K562 (cell line): ENCODE data around the gene PA2G4. TPM values are rescaled to one million over a fixed set of nuclear protein-coding genes. Genes with fewer than 3 reads are reported as not detected.

Source experiments
- AFF4 ChIP-seq: sonication (generic); formaldehyde crosslinking; IDR thresholded peaks from 2 replicates; pipeline ENCODE4 v1.8.0; 2023; ENCODE audit warnings: mild to moderate bottlenecking, missing genetic modification reagents
- BRCA1 ChIP-seq, 2 experiments: fragments of 450-650 bp in 1 of 2; sonication (generic) in 1 of 2; formaldehyde crosslinking in 1 of 2; IDR thresholded peaks; 2 replicates each; pipeline versions ENCODE4 v1.5.0 to v1.6.1; 2017 to 2020; ENCODE audit warnings: mild to moderate bottlenecking in 1 of 2, missing genetic modification reagents in 1 of 2
- CHCHD3 ChIP-seq: fragments of 250-450 bp; sonication (Bioruptor Pico); IDR thresholded peaks from 2 replicates; pipeline ENCODE4 v2.1.2; 2022; ENCODE audit warnings: mild to moderate bottlenecking
- CHD2 ChIP-seq: IDR thresholded peaks from 2 replicates; pipeline ENCODE4 v1.6.1; 2011; ENCODE audit warnings: low read depth, low read length
- CREB3L1 ChIP-seq: fragments of 450-650 bp; IDR thresholded peaks from 2 replicates; pipeline ENCODE4 v1.6.1; 2014; ENCODE audit warnings: low read depth, mild to moderate bottlenecking, moderate library complexity, borderline replicate concordance
- E2F6 ChIP-seq, 2 experiments: IDR thresholded peaks; 2 replicates each; pipeline ENCODE4 v1.6.1; 2011; ENCODE audit warnings: borderline replicate concordance in 1 of 2, control low read depth in 1 of 2, low read depth in 1 of 2, low read length in 1 of 2, mild to moderate bottlenecking in 1 of 2, mixed read lengths in 1 of 2, moderate library complexity in 1 of 2; ENCODE audit not compliant: insufficient read depth in 1 of 2, insufficient read length in 1 of 2, poor library complexity in 1 of 2, severe bottlenecking in 1 of 2; ENCODE audit errors: extremely low read depth in 1 of 2
- ERF ChIP-seq: fragments of 450-650 bp; formaldehyde crosslinking; IDR thresholded peaks from 2 replicates; pipeline ENCODE4 v1.4.0; 2020; ENCODE audit warnings: mild to moderate bottlenecking, mixed read lengths
- FOXP1 ChIP-seq: sonication (generic); formaldehyde crosslinking; IDR thresholded peaks from 2 replicates; pipeline ENCODE4 v1.8.0; 2022; ENCODE audit warnings: mild to moderate bottlenecking, missing genetic modification reagents
- HNRNPK ChIP-seq: fragments of 200-400 bp; formaldehyde crosslinking; IDR thresholded peaks from one replicate; pipeline ENCODE4 v1.6.1; 2018; ENCODE audit warnings: mild to moderate bottlenecking, low read depth, low read length; ENCODE audit not compliant: poor library complexity, severe bottlenecking
- KAT8 ChIP-seq: fragments of 450-650 bp; IDR thresholded peaks from 2 replicates; pipeline ENCODE4 v1.6.1; 2016; ENCODE audit warnings: low read depth, mild to moderate bottlenecking
- MCM5 ChIP-seq: fragments of 450-650 bp; IDR thresholded peaks from 2 replicates; pipeline ENCODE4 v1.6.1; 2016; ENCODE audit warnings: low read depth
- MIER1 ChIP-seq: fragments of 450-650 bp; IDR thresholded peaks from 2 replicates; pipeline ENCODE4 v1.6.1; 2016; ENCODE audit warnings: antibody characterized with exemption, mild to moderate bottlenecking, low read depth
- MTA2 ChIP-seq: fragments of 450-650 bp; IDR thresholded peaks from 2 replicates; pipeline ENCODE4 v1.6.1; 2016; ENCODE audit warnings: low read depth
- MYBL2 ChIP-seq, 2 experiments: fragments of 450-650 bp in 1 of 2; sonication (generic) in 1 of 2; formaldehyde crosslinking in 1 of 2; IDR thresholded peaks; 2 replicates each; pipeline versions ENCODE4 v1.6.1 to v1.8.1; 2017 to 2022; ENCODE audit warnings: borderline replicate concordance in 1 of 2, inconsistent platforms in 1 of 2, low read depth in 1 of 2, mild to moderate bottlenecking in 1 of 2, missing genetic modification reagents in 1 of 2, moderate library complexity in 1 of 2
- NFIX ChIP-seq: fragments of 250-450 bp; sonication (Bioruptor Pico); IDR thresholded peaks from 2 replicates; pipeline ENCODE4 v1.4.0; 2020; ENCODE audit warnings: low read depth, mild to moderate bottlenecking, moderate library complexity
- PHF8 ChIP-seq: fragments of 200-600 bp; sonication (generic); IDR thresholded peaks from 2 replicates; pipeline ENCODE4 v1.6.1; 2012; ENCODE audit warnings: mixed run types, mild to moderate bottlenecking, inconsistent platforms, low read length, moderate library complexity, borderline replicate concordance
- POU5F1 ChIP-seq: fragments of 150-350 bp; IDR thresholded peaks from 2 replicates; pipeline ENCODE4 v1.6.1; 2014; ENCODE audit warnings: borderline replicate concordance, low read length, low read depth, mild to moderate bottlenecking; ENCODE audit not compliant: partially characterized antibody
- RFX5 ChIP-seq: IDR thresholded peaks from 2 replicates; pipeline ENCODE4 v1.6.1; 2011; ENCODE audit warnings: low read depth, mild to moderate bottlenecking, improper control_type of control experiment, low read length
- SAFB2 ChIP-seq: fragments of 200-400 bp; formaldehyde crosslinking; IDR thresholded peaks from 2 replicates; pipeline ENCODE4 v1.6.1; 2018; ENCODE audit warnings: borderline replicate concordance, low read length, low read depth, moderate library complexity; ENCODE audit not compliant: severe bottlenecking
- SLC30A9 ChIP-seq: fragments of 250-450 bp; sonication (Bioruptor Pico); IDR thresholded peaks from 2 replicates; pipeline ENCODE4 v1.8.0; 2022; ENCODE audit warnings: mild to moderate bottlenecking, moderate library complexity
- ZNF444 ChIP-seq: fragments of 250-450 bp; sonication (Bioruptor Pico); IDR thresholded peaks from 2 replicates; pipeline ENCODE4 v1.4.0; 2020; ENCODE audit warnings: mild to moderate bottlenecking, moderate library complexity
- polyA plus RNA-seq, 8 experiments: library from polyadenylated mRNA; depleted of rRNA in 4 of 8; stranded (reverse) in 5 of 8; unstranded in 3 of 8; fragments of >200 nt; fragmentation: Nextera tagmentation in 2 of 8; fragmentation: Illumina TruSeq in 1 of 8; extraction: Ambion mirVana in 2 of 8; extraction: Trizol in 1 of 8; gene quantifications; 2 replicates each; pipeline versions ENCODE4 v1.2.1 to v1.2.3, GENCODE V29; 2011 to 2014; ENCODE audit warnings: inconsistent platforms in 1 of 8, missing spikeins in 1 of 8
- total RNA-seq, 7 experiments: library from RNA; depleted of rRNA in 6 of 7; stranded (reverse); fragments of >200 nt in 6 of 7; fragmentation: Illumina TruSeq in 2 of 7; extraction: Trizol in 2 of 7; gene quantifications; 2 replicates each; pipeline versions ENCODE4 v1.2.1 to v1.2.3, GENCODE V29; 2011 to 2021; ENCODE audit warnings: low replicate concordance in 1 of 7
- TF ChIP-seq, protein P1 (sequence below): IDR thresholded peaks from 2 replicates; pipeline ENCODE4 v1.6.1; 2011; ENCODE audit not compliant: insufficient read length; ENCODE audit errors: extremely low read depth

The PA2G4 gene
- total and polyA plus RNA-seq, 9 of the 15 experiments (the other 6 are each of a cell fraction or from before 2014, with no cell fraction given), result 230 to 925 (median 638) TPM

DNA sequence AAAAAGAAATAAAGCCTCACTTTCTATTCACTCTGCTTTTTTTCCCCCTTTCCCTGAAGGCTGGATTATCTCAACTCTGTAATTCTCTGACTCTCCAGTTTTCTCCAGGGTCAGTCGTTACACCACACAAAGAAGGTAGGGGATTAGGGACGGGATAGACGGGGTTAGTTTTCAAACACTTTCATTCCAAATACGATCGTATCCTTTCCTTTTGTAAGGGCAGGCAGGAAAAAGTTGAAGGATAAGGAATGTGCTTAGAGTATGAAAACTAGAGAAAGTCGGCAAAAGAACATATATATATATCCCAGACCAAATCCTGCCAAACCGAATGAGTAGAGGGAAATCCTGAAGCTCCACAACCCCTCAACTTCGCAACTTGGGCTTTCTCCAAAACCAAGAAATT is 23.1 kb downstream of the PA2G4 start (continued):
- TF ChIP-seq AFF4 (peak; percentile 26; the same call in 1 of the 2 replicates), ERF (no peak), MIER1 (no peak), NFIX (CRISPR knock-in tag) (no peak), HNRNPK (no peak), PHF8 (no peak), POU5F1 (no peak), E2F6 (IDR thresholded peaks at IDR 0.05; ENCODE audit: borderline replicate concordance in 1 of 2, extremely low read depth in 1 of 2, insufficient read depth in 1 of 2, insufficient read length in 1 of 2, low read depth in 1 of 2, low read length in 1 of 2, poor library complexity in 1 of 2, severe bottlenecking in 1 of 2) (no peak), CHCHD3 (CRISPR knock-in tag) (no peak), MYBL2 (IDR thresholded peaks at IDR 0.05; ENCODE audit: low read depth) (no peak), MYBL2 (CRISPR knock-in tag; IDR thresholded peaks at IDR 0.05; ENCODE audit: borderline replicate concordance) (no peak), ZNF444 (CRISPR knock-in tag) (no peak), SLC30A9 (CRISPR knock-in tag) (no peak), MCM5 (no peak), FOXP1 (CRISPR knock-in tag) (no peak), BRCA1 (IDR thresholded peaks at IDR 0.05) (no peak), BRCA1 (CRISPR knock-in tag; IDR thresholded peaks at IDR 0.05) (no peak), MTA2 (0 out of 2 replicates have a peak, but pooled peaks have one; percentile 6), RFX5 (no peak), CHD2 (no peak), KAT8 (no peak), SAFB2 (no peak), CREB3L1 (no peak)
- TF ChIP-seq, protein P1, sequence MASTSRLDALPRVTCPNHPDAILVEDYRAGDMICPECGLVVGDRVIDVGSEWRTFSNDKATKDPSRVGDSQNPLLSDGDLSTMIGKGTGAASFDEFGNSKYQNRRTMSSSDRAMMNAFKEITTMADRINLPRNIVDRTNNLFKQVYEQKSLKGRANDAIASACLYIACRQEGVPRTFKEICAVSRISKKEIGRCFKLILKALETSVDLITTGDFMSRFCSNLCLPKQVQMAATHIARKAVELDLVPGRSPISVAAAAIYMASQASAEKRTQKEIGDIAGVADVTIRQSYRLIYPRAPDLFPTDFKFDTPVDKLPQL, result peak; percentile 53
